IgD-negative memory B cell (primary cell): ENCODE results near the gene KCNJ11. TPM values are rescaled to one million over a fixed set of nuclear protein-coding genes. Genes with fewer than 3 reads are reported as not detected.

Experiments used
- H3K27ac Mint-ChIP-seq, 3 donors: one replicate each; pipeline ENCODE4 v1.8.0; 2020 to 2022; ENCODE audit warnings: mild to moderate bottlenecking in 3 of 3, mixed read lengths in 3 of 3, moderate library complexity in 1 of 3
- H3K27me3 Mint-ChIP-seq: one replicate; pipeline ENCODE4 v1.8.0; 2021; ENCODE audit warnings: mixed read lengths
- H3K36me3 Mint-ChIP-seq: one replicate; pipeline ENCODE4 v1.8.0; 2020; ENCODE audit warnings: mild to moderate bottlenecking, mixed read lengths
- H3K4me1 Mint-ChIP-seq, 3 donors: one replicate each; pipeline ENCODE4 v1.8.0; 2020 to 2022; ENCODE audit warnings: mixed read lengths in 3 of 3, mild to moderate bottlenecking in 1 of 3
- H3K4me3 Mint-ChIP-seq, 4 donors: one replicate each; pipeline ENCODE4 v1.8.0; 2020 to 2022; ENCODE audit warnings: mild to moderate bottlenecking in 4 of 4, mixed read lengths in 4 of 4, moderate library complexity in 3 of 4
- H3K9me3 Mint-ChIP-seq, 3 donors: one replicate each; pipeline ENCODE4 v1.8.0; 2020 to 2021; ENCODE audit warnings: mixed read lengths in 3 of 3, mild to moderate bottlenecking in 1 of 3
- polyA plus RNA-seq: library from polyadenylated mRNA; unstranded; fragments of 300-500 nt; fragmentation: Illumina TruSeq; gene quantifications from one replicate; pipeline ENCODE4 v1.2.3, GENCODE V29; 2021

The KCNJ11 gene
- polyA plus RNA-seq, 1 donor from 2014 or later = 0.80 TPM

- Mint-ChIP-seq H3K27me3 (no peaks in the 10 kb centered on the region), H3K9me3 (peaks cover 0 to 4% (median 3%) of the 10 kb centered on the region in 3 donors), H3K27ac (peak overlapping the region in 1 of 3 donors; percentile 31)
These were observed 13.4 kb upstream of the KCNJ11 start for GRCh38 chr11:17401841-17402240.

GRCh38 chr11:17401316-17401715 lies 12.9 kb upstream of the KCNJ11 start:
- Mint-ChIP-seq H3K27me3 (no peaks in the 10 kb centered on the region), H3K36me3 (no peaks in the 10 kb centered on the region), H3K4me1 (peaks cover 11 to 19% (median 14%) of the 10 kb centered on the region in 3 donors), H3K4me3 (peak overlapping the region in 2 of 4 donors; percentile 58 to 63), H3K27ac (peak overlapping the region in 2 of 3 donors; percentile 47 to 67), H3K9me3 (peaks cover 0 to 4% (median 3%) of the 10 kb centered on the region in 3 donors)

More at GRCh38 chr11:17401841-17402240, 13.4 kb upstream of the KCNJ11 start:
- Mint-ChIP-seq H3K4me3 (peak overlapping the region in 1 of 4 donors; percentile 28), H3K36me3 (no peaks in the 10 kb centered on the region), H3K4me1 (peaks cover 11 to 19% (median 14%) of the 10 kb centered on the region in 3 donors)

GRCh38 chr11:17400048-17400775 lies 11.8 kb upstream of the KCNJ11 start:
- peak overlapping the region; percentile 47 to 68 (median 67) for H3K27ac Mint-ChIP-seq
- H3K27me3 Mint-ChIP-seq = no peaks in the 10 kb centered on the region
- H3K4me3 Mint-ChIP-seq = peak overlapping the region; percentile 1 to 79 (median 60)
- H3K9me3 Mint-ChIP-seq = peaks cover 0 to 4% (median 3%) of the 10 kb centered on the region in 3 donors
- H3K4me1 Mint-ChIP-seq = peaks cover 10 to 14% (median 13%) of the 10 kb centered on the region in 3 donors
- H3K36me3 Mint-ChIP-seq = no peaks in the 10 kb centered on the region

GRCh38 chr11:17399236-17399635 lies 10.8 kb upstream of the KCNJ11 start:
- H3K27ac Mint-ChIP-seq = peak overlapping the region in 1 of 3 donors; percentile 13
- no peaks in the 10 kb centered on the region for H3K36me3 Mint-ChIP-seq
- no peaks in the 10 kb centered on the region for H3K27me3 Mint-ChIP-seq
- H3K9me3 Mint-ChIP-seq = peaks cover 0 to 4% (median 3%) of the 10 kb centered on the region in 3 donors
- no peak overlapping the region for H3K4me3 Mint-ChIP-seq
- H3K4me1 Mint-ChIP-seq = peaks cover 10 to 14% (median 13%) of the 10 kb centered on the region in 3 donors

- peaks cover 10 to 14% (median 13%) of the 10 kb centered on the region in 3 donors for H3K4me1 Mint-ChIP-seq
- H3K4me3 Mint-ChIP-seq = no peak overlapping the region
- H3K27me3 Mint-ChIP-seq = no peaks in the 10 kb centered on the region
- peaks cover 0 to 4% (median 3%) of the 10 kb centered on the region in 3 donors for H3K9me3 Mint-ChIP-seq
- no peak overlapping the region for H3K27ac Mint-ChIP-seq
- no peaks in the 10 kb centered on the region for H3K36me3 Mint-ChIP-seq
These were observed 9.0 kb upstream of the KCNJ11 start for GRCh38 chr11:17397311-17398002.

DNA sequence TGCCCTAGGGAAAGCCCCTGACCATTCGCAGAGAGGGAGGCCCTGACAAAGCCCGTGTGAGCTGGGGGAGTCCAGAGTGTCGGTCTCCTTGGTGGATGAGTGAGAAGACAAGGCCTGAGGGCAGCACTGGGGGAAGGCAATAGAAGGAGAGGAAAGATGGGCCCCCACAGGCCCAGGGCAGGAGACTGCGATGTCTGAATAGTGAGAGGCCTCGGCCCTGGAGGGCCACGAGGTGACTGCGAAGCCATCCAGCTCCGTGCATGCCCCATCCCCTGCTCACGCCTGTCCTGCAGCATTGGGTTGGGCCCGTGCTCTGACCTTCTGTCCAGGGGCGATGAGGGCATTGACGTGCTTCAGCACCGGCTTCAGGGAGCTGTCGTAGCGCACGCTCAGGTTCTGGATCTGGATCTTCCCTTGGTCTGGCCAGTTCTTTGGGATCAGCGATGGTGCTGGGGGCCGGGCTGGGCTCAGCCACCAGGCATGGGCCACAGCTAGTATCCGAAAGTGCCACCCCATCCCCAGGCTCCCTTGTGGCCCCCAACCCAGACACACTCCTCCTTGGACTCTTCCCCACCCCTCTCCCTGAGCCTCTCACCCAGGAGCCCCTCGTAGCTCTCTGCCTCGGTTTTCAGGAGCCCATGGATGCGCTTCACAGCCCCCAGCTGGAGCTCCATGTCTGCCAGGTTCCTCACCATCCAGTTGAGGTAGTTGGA lies 8.3 kb upstream of the KCNJ11 start:
- Mint-ChIP-seq H3K27me3 (no peaks in the 10 kb centered on the region), H3K27ac (no peak overlapping the region), H3K36me3 (no peaks in the 10 kb centered on the region), H3K9me3 (peaks cover 0 to 4% (median 3%) of the 10 kb centered on the region in 3 donors), H3K4me3 (peak overlapping the region in 1 of 4 donors; percentile 26), H3K4me1 (peaks cover 10 to 15% (median 15%) of the 10 kb centered on the region in 3 donors)

DNA sequence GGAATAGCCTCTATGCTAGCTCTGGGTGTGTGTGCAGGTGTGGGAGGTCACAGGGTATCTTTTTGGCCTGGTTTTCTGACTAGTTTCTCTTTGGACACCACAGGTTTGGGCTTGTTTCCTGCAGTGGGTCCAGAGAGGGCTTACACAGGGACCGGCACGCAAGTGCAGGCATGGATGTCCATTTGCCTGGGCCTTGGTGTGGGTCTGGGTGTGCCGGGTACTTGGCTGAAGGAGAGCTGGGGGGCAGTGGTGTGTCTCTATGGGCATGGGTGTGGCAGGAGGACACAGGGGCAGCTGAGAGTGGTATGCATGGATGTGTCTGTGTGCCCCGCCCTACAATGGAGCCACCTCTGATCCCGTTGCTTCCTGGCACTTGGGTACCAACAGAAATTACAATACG lies 7.5 kb upstream of the KCNJ11 start:
- H3K9me3 Mint-ChIP-seq = peaks cover 0 to 4% (median 3%) of the 10 kb centered on the region in 3 donors
- H3K4me3 Mint-ChIP-seq = no peak overlapping the region
- no peaks in the 10 kb centered on the region for H3K36me3 Mint-ChIP-seq
- peaks cover 14 to 22% (median 19%) of the 10 kb centered on the region in 3 donors for H3K4me1 Mint-ChIP-seq
- no peak overlapping the region for H3K27ac Mint-ChIP-seq
- no peaks in the 10 kb centered on the region for H3K27me3 Mint-ChIP-seq

DNA sequence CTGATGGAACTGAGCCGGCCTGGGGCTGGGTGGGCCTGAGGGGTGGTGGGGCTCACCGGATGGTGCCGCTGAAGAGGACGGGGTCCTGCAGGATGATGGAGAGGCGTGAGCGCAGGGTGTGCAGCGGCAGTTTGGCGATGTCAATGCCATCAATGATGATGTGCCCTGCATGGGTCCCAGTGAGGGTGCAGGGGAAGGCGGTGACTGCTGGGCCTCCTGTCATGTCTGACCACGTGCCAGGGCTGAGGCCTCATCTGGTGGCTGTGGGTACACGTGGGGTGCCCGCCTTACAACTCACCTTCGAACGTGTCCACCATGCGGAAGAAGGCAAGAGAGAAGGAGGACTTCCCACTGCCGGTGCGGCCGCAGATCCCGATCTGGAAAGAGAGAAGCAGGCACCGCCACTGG lies 7.1 kb upstream of the KCNJ11 start:
- Mint-ChIP-seq H3K36me3 (no peaks in the 10 kb centered on the region), H3K9me3 (peaks cover 0 to 4% (median 3%) of the 10 kb centered on the region in 3 donors), H3K27ac (peak overlapping the region in 1 of 3 donors; percentile 86), H3K27me3 (no peaks in the 10 kb centered on the region), H3K4me1 (peaks cover 11 to 18% (median 15%) of the 10 kb centered on the region in 3 donors), H3K4me3 (no peak overlapping the region)

GRCh38 chr11:17394743-17395390 lies 6.4 kb upstream of the KCNJ11 start:
- no peak overlapping the region for H3K4me3 Mint-ChIP-seq
- H3K4me1 Mint-ChIP-seq = peaks cover 7 to 17% (median 14%) of the 10 kb centered on the region in 3 donors
- peak overlapping the region in 1 of 3 donors; percentile 86 for H3K27ac Mint-ChIP-seq
- H3K9me3 Mint-ChIP-seq = peaks cover 0 to 4% (median 3%) of the 10 kb centered on the region in 3 donors
- no peaks in the 10 kb centered on the region for H3K36me3 Mint-ChIP-seq
- H3K27me3 Mint-ChIP-seq = no peaks in the 10 kb centered on the region

DNA sequence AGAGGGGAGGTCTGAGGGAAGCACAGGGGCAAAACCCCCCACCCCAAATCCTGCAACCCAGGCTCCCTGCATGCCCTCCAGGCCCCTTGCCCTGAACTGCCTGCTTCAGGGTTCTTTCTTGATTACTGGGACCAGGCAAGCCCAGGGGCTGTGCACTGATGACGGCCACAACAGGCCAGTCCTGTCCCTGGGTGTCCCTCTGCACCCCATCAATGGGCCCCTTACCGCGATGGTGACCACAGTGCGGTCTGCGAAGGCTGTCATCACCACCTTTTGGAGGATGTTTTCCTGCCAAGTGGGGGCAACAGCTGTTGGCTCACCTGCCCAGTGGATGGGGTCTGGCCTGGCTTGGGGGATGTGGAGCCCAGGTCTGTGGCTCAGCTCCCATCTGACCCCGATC lies 5.0 kb upstream of the KCNJ11 start:
- Mint-ChIP-seq H3K4me3 (no peak overlapping the region), H3K4me1 (peaks cover 9 to 16% (median 14%) of the 10 kb centered on the region in 3 donors), H3K27me3 (no peaks in the 10 kb centered on the region), H3K9me3 (no peaks in the 10 kb centered on the region), H3K36me3 (no peaks in the 10 kb centered on the region), H3K27ac (peak overlapping the region in 1 of 3 donors; percentile 14)

DNA sequence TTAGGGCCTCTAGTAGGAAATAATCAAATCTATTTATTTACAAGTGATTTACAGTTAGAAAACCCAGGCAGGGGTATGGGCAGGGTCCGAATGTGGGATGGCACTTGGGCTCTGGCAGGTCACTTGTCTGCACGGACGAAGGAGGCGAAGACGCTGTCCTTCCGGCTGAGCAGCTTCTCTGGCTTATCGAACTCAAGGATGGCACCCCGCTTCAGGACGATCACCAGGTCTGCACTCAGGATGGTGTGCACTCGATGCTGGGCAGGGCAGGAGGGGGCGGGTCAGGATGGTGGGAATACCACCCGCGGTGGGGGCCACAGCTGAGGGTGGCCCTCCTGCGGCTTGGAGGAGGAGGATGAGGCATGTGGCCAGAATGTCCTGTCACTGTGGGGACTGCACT lies 4.4 kb upstream of the KCNJ11 start:
- Mint-ChIP-seq H3K9me3 (no peaks in the 10 kb centered on the region), H3K4me3 (no peak overlapping the region), H3K27me3 (no peaks in the 10 kb centered on the region), H3K27ac (no peak overlapping the region), H3K4me1 (peaks cover 9 to 16% (median 14%) of the 10 kb centered on the region in 3 donors), H3K36me3 (no peaks in the 10 kb centered on the region)

DNA sequence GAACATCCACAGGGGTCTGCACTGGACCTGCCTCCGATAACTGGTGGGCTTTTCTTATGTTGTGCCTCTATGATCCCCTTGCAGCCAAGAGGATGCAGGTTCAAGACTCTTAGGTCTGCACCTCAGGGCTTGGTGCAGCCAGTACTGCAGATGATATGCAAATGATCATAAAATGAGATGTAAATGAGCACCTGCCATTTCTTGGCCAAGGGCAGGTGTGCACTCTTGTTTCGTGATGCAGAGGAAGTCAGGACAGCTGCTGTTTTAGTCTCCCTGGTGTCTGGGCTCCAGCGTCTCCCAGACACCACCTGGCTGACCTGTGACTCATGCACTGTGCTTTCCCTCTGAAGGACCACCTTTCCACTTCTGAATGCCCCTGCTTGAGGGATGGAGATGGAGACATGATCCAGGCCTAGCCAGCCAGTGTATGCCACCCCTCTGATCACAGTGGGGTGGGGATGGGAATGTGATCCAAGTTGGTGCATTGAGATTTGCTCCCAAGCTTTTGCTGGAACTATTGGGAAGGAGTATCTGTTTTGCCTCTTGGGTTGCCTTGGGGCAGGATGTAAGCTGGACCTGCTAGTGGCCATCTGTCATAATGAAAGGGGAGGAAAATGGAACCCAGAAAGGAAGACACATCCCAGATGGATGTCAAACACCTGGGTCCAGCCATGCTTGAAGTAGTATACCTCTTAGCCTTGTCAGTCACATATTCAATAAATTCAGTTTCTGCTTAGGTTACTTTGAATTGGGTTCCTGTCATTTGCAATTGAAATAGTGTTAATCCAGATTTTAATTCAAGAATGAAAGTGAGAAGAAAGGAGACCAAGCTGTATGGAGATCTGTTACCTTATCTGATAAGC lies 3.3 kb upstream of the KCNJ11 start:
- H3K27me3 Mint-ChIP-seq = no peaks in the 10 kb centered on the region
- no peaks in the 10 kb centered on the region for H3K36me3 Mint-ChIP-seq
- no peaks in the 10 kb centered on the region for H3K9me3 Mint-ChIP-seq
- H3K27ac Mint-ChIP-seq = peak overlapping the region; percentile 33 to 63 (median 55)
- H3K4me3 Mint-ChIP-seq = peak overlapping the region; percentile 47 to 75 (median 62)
- peaks cover 9 to 16% (median 14%) of the 10 kb centered on the region in 3 donors for H3K4me1 Mint-ChIP-seq

GRCh38 chr11:17389957-17390649 lies 1.6 kb upstream of the KCNJ11 start:
- Mint-ChIP-seq H3K4me3 (peak overlapping the region; percentile 75 to 94 (median 88)), H3K9me3 (no peaks in the 10 kb centered on the region), H3K27me3 (no peaks in the 10 kb centered on the region), H3K4me1 (peaks cover 9 to 16% (median 14%) of the 10 kb centered on the region in 3 donors), H3K36me3 (no peaks in the 10 kb centered on the region), H3K27ac (peak overlapping the region in 1 of 3 donors; percentile 84)
